Measurements from ENCODE around the gene NSG1. TPM values are rescaled to one million over a fixed set of nuclear protein-coding genes. Genes with fewer than 3 reads are reported as not detected.

NSG1 gene
- total RNA-seq, 1 donor from 2014 or later, result 12.7 TPM

DNA sequence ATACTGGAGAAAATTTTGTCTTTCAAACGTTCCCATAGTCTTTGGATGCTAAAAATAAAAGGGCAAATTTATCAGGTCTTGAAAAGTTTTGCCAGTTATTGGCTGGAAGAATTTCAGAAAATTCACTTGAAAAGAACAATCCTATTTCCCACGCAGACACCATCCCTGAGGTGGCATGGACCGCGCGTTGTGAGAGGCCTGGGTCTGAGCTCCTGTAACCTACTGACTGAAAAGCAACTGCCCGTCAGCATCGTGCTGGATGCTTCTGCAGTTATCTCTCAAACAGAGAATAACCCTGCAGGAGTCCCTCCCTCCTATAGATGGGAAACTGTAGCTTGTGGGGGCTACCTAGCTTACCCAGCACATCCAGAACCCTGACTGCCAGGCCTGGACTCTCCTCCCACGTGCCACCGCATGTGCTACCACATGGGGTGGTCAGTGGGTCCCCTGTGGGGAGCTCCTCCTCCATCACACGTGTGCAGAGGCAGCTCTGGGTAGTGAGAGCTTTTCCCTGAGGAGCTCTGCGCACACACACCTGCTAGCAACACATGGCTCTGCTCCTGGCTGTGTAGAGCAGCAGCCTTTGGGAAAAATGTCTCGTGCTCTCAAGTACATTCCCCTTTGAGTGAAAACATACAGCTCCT lies 36.1 kb downstream of the NSG1 start:
- H3K36me3 ChIP-seq (ENCODE audit: control insufficient read depth, insufficient read depth, low read length), result peaks cover 2% of the 10 kb centered on the region
- no peaks in the 10 kb centered on the region for H3K27me3 ChIP-seq (ENCODE audit: control insufficient read depth, insufficient read depth, low read length)
- TF ChIP-seq, protein P1, sequence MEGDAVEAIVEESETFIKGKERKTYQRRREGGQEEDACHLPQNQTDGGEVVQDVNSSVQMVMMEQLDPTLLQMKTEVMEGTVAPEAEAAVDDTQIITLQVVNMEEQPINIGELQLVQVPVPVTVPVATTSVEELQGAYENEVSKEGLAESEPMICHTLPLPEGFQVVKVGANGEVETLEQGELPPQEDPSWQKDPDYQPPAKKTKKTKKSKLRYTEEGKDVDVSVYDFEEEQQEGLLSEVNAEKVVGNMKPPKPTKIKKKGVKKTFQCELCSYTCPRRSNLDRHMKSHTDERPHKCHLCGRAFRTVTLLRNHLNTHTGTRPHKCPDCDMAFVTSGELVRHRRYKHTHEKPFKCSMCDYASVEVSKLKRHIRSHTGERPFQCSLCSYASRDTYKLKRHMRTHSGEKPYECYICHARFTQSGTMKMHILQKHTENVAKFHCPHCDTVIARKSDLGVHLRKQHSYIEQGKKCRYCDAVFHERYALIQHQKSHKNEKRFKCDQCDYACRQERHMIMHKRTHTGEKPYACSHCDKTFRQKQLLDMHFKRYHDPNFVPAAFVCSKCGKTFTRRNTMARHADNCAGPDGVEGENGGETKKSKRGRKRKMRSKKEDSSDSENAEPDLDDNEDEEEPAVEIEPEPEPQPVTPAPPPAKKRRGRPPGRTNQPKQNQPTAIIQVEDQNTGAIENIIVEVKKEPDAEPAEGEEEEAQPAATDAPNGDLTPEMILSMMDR (IDR thresholded peaks at IDR 0.05; ENCODE audit: insufficient read depth, low read length, poor library complexity, severe bottlenecking), result no peak
- no peak overlapping the region for H3K4me3 ChIP-seq (ENCODE audit: low read depth, low read length)
- no peak for DNase-seq (ENCODE audit: low read depth)

- no peaks in the 10 kb centered on the region for H3K27me3 ChIP-seq (ENCODE audit: control insufficient read depth, insufficient read depth, low read length)
- H3K4me3 ChIP-seq (ENCODE audit: low read depth, low read length), result no peak overlapping the region
- DNase-seq (ENCODE audit: low read depth), result no peak
- peaks cover 2% of the 10 kb centered on the region for H3K36me3 ChIP-seq (ENCODE audit: control insufficient read depth, insufficient read depth, low read length)
- TF ChIP-seq, protein P1 (IDR thresholded peaks at IDR 0.05; ENCODE audit: insufficient read depth, low read length, poor library complexity, severe bottlenecking), result no peak
These were observed 37.0 kb downstream of the NSG1 start for GRCh38 chr4:4423706-4424498.

GRCh38 chr4:4424499-4425115 lies 37.7 kb downstream of the NSG1 start:
- Histone ChIP-seq H3K27me3 (ENCODE audit: control insufficient read depth, insufficient read depth, low read length) (no peaks in the 10 kb centered on the region), H3K4me3 (ENCODE audit: low read depth, low read length) (no peak overlapping the region), H3K36me3 (ENCODE audit: control insufficient read depth, insufficient read depth, low read length) (peaks cover 2% of the 10 kb centered on the region)
- TF ChIP-seq, protein P1 (IDR thresholded peaks at IDR 0.05; ENCODE audit: insufficient read depth, low read length, poor library complexity, severe bottlenecking), result no peak
- no peak for DNase-seq (ENCODE audit: low read depth)

DNA sequence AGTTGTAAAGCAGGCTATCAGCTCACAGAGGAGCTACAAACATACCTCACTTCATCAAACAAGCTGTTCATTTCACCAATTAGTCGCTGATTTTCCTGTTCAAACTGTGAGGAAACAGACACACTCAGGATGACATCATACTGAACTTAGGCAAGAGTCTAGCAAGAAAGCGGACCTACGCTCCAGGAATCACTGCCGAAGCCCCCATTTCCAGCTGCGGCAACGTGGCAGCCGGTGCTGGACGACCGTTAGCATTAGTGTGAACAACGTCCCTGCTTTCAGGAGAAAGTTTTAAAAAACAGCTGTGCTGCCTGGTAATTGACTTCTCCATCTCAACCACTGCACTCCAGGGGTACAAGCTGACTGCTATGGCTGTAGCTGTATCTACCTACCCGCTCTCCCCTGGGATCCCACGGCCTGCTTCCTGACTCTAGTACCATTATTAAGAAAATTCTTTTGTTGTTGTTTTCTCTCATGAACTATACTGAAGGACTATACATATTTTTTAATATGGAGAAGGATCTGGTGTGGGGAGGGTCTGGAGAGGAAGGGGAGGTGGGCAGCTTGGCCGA lies 38.3 kb downstream of the NSG1 start:
- no peak for DNase-seq (ENCODE audit: low read depth)
- Histone ChIP-seq H3K36me3 (ENCODE audit: control insufficient read depth, insufficient read depth, low read length) (peaks cover 1% of the 10 kb centered on the region), H3K27me3 (ENCODE audit: control insufficient read depth, insufficient read depth, low read length) (no peaks in the 10 kb centered on the region), H3K4me3 (ENCODE audit: low read depth, low read length) (no peak overlapping the region)
- TF ChIP-seq, protein P1 (IDR thresholded peaks at IDR 0.05; ENCODE audit: insufficient read depth, low read length, poor library complexity, severe bottlenecking), result no peak

- Histone ChIP-seq H3K4me3 (ENCODE audit: low read depth, low read length) (no peak overlapping the region), H3K27me3 (ENCODE audit: control insufficient read depth, insufficient read depth, low read length) (no peaks in the 10 kb centered on the region), H3K36me3 (ENCODE audit: control insufficient read depth, insufficient read depth, low read length) (no peaks in the 10 kb centered on the region)
- TF ChIP-seq, protein P1 (IDR thresholded peaks at IDR 0.05; ENCODE audit: insufficient read depth, low read length, poor library complexity, severe bottlenecking), result no peak
- no peak for DNase-seq (ENCODE audit: low read depth)
These were observed 38.8 kb downstream of the NSG1 start for GRCh38 chr4:4425696-4426095.

Measured in kidney epithelial cell (primary cell).